Measurements from ENCODE around the gene PAQR5.
"Not testable (repeated sequence)": the region's sequence is repeated elsewhere in the genome, so short reads cannot be mapped to it uniquely, and the experiment has no call there.

DNA sequence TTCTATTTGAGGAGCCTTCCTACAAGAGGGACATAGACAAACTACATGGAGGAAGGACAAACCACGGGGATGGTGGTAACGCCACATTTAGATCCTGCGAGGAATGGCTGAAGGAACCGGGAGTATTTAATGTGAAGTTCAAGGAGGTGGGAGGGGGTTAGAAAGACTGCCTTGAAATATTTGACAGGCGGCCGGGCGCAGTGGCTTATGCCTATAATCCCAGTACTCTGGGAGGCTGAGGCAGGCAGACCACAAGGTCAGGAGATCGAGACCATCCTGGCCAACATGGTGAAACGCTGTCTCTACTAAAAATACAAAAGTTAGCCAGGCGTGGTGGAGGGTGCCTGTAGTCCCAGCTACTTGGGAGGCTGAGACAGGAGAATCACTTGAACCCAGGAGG is 83.5 kb downstream of the PAQR5 start:
- not testable (repeated sequence) for TF ChIP-seq NR3C1 (CRISPR knock-in tag; conservative IDR thresholded peaks at IDR 0.05; ENCODE audit: low read depth); CBFB (CRISPR knock-in tag; IDR thresholded peaks at IDR 0.05; ENCODE audit: low read depth)
- TF ChIP-seq, protein P1, sequence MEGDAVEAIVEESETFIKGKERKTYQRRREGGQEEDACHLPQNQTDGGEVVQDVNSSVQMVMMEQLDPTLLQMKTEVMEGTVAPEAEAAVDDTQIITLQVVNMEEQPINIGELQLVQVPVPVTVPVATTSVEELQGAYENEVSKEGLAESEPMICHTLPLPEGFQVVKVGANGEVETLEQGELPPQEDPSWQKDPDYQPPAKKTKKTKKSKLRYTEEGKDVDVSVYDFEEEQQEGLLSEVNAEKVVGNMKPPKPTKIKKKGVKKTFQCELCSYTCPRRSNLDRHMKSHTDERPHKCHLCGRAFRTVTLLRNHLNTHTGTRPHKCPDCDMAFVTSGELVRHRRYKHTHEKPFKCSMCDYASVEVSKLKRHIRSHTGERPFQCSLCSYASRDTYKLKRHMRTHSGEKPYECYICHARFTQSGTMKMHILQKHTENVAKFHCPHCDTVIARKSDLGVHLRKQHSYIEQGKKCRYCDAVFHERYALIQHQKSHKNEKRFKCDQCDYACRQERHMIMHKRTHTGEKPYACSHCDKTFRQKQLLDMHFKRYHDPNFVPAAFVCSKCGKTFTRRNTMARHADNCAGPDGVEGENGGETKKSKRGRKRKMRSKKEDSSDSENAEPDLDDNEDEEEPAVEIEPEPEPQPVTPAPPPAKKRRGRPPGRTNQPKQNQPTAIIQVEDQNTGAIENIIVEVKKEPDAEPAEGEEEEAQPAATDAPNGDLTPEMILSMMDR (IDR thresholded peaks at IDR 0.05), result not testable (repeated sequence)

All from WTC11 (cell line).